ES-I3 (cell line): ENCODE data around the gene EXOC3L4.

ENCODE experiments used
- H3K36me3 ChIP-seq: 2 replicates; pipeline ENCODE4 v1.6.1; 2013; ENCODE audit warnings: mild to moderate bottlenecking, low read length, control low read depth, moderate library complexity; ENCODE audit not compliant: insufficient read depth
- H3K4me1 ChIP-seq: 2 replicates; pipeline ENCODE4 v1.6.1; 2013; ENCODE audit warnings: mild to moderate bottlenecking, control low read depth, low read length; ENCODE audit not compliant: insufficient read depth
- H3K9ac ChIP-seq: 2 replicates; pipeline ENCODE4 v1.6.1; 2013; ENCODE audit warnings: low read depth, mild to moderate bottlenecking, low read length, moderate library complexity
- H3K9me3 ChIP-seq: 2 replicates; pipeline ENCODE4 v1.6.1; 2013; ENCODE audit warnings: mild to moderate bottlenecking, low read length, moderate library complexity; ENCODE audit not compliant: control insufficient read depth, insufficient read depth

Gene EXOC3L4

GRCh38 chr14:103064978-103065377, 29.5 kb upstream of the EXOC3L4 start:
- no peaks in the 10 kb centered on the region for H3K36me3 ChIP-seq
- H3K9ac ChIP-seq = no peak overlapping the region

DNA sequence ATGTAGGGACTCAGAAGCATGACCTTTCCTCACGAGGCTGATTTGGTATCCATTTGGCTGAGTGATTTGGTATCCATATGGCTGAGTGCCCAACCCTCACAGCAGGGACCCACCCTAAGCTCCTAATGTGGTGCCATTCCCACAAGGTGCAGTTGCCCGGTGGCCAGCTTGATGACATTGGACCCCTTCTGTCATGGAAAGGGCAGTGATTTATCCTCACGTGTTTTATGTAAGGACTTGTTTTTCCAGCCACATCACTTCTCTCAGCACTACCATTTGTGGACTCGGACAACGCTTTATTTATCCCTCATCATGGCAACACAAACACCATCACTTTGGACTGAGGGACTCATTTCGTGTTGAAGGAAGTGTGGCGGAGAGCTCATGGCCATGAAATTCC, 28.7 kb upstream of the EXOC3L4 start:
- no peaks in the 10 kb centered on the region for H3K36me3 ChIP-seq
- no peaks in the 10 kb centered on the region for H3K9me3 ChIP-seq
- H3K9ac ChIP-seq = no peak overlapping the region
- H3K4me1 ChIP-seq = peaks cover 3% of the 10 kb centered on the region; the same call in 1 of the 2 replicates

More at GRCh38 chr14:103064978-103065377, 29.5 kb upstream of the EXOC3L4 start:
- peaks cover 3% of the 10 kb centered on the region; the same call in 1 of the 2 replicates for H3K4me1 ChIP-seq
- no peaks in the 10 kb centered on the region for H3K9me3 ChIP-seq

DNA sequence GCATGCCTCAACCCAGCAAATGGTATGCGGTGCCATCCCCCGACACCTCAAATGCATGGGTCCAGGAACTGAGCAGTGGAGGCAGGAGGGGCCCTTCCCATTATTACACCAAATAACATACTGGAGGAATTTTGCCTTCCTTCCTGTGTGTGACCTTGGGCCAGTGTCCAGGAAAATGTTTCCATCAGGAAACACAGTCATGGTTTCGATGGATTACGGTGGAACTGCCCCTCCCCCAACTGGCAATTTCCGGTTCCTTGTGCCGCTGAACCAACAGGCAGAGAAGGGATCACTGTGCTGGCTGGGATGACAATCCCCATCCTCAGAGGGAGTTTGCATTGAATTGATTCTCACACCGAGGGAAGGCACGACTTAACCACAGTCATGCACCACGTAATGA, 28.1 kb upstream of the EXOC3L4 start:
- Histone ChIP-seq H3K9ac (no peak overlapping the region), H3K9me3 (no peaks in the 10 kb centered on the region), H3K4me1 (peaks cover 3% of the 10 kb centered on the region; the same call in 1 of the 2 replicates), H3K36me3 (no peaks in the 10 kb centered on the region)

DNA sequence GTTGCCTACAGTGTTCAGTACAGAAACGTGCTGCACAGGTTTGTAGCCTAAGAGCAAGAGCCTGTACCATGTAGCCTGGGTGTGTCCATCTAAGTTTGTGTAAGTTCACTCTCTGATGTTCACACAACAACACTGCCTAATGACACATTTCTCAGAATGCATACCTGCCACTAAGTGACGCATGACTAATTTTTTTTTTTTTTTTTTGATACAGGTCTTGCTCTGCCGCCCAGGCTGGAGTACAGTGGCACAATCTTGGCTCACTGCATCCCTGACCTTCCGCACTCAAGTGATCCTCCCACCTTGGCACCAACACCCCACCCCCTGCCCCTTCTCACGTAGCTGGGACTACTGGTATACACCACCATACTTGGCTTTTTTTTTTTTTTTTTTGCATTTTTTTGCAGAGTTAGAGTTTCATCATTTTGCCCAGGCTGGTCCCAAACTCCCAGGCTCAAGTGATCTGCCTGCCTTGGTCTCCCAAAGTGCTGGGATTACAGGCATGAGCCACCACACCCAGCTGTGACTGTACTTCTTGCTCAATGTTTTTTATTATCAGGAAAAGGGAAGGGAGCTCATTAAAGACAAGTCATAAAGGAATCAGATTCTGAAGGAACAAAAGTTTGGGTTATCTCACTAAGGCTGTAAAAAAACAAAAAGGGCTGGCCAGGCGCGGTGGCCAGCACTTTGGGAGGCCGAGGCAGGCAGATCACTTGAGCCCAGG, 27.1 kb upstream of the EXOC3L4 start:
- Histone ChIP-seq H3K36me3 (no peaks in the 10 kb centered on the region), H3K9ac (no peak overlapping the region), H3K9me3 (no peaks in the 10 kb centered on the region), H3K4me1 (peaks cover 3% of the 10 kb centered on the region; the same call in 1 of the 2 replicates)

DNA sequence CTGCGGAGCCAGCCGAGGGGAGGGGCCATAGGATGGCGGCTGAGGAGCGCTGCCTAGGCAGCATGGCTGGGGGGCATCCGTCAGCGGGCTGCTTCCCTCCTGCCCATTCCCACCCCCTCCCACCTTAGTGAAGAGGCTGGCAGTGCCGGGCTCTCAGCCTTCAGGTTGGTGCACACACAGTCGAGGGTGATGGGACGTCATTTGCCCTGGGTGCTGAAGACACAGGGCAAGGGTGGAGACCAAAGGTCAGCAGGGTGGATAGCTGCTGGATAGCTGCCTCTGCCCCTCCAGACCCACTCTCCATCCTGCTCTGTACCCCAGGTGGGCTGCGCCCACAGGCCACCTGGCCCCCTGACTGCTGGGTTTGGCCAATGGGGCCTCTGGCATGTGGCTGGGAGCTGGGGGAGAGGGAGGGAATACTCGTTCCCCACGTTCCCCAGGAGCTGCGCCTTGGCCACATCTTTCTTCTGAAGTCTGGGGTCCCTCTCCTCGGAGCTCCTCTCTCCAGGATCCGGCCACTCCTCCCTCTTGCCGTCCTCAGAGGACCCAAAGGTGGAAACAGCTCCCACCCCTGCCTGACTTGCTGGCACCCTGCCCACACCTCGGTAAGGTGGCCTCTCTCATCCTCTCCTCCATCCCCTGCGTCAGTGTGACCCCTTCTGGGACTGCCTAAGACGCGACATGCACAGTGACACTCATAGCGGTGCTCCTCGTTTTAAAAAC, 26.0 kb upstream of the EXOC3L4 start:
- H3K4me1 ChIP-seq = peaks cover 3% of the 10 kb centered on the region; the same call in 1 of the 2 replicates
- no peak overlapping the region for H3K9ac ChIP-seq

DNA sequence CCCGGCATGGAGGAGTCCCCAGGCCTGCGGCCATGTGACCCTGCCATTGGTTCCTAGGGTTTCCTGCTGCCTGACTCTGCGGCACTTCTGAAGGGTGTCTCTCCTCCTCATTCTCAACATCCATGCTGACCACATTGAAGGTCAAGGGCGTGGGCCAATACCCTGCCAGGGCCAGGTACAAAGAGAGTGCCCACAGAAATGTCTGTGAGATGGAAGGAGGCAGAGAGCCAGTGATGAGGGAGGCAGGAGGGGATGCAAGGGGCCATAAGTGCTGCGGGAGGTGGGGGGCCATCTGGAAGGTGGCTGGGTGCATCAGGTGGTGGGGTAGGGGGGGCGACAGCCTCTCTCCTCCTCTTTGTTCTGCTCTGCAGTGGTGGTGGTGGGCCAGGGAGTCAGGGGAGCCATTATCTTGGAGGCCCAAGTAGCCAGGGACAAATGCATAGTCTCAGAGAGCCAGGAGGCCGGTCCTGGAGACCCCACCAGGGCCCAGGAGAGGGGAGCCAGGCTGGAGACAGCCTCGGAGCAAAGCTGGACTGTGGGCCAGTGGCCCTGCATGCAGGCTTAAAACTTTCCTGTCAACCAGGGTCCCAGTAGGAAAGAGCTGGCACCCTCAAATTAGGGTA, 24.2 kb upstream of the EXOC3L4 start:
- peaks cover 3% of the 10 kb centered on the region; the same call in 1 of the 2 replicates for H3K4me1 ChIP-seq
- no peaks in the 10 kb centered on the region for H3K9me3 ChIP-seq
- H3K36me3 ChIP-seq = no peaks in the 10 kb centered on the region
- H3K9ac ChIP-seq = no peak overlapping the region

More for the DNA sequence above, 26.0 kb upstream of the EXOC3L4 start:
- Histone ChIP-seq H3K36me3 (no peaks in the 10 kb centered on the region), H3K9me3 (no peaks in the 10 kb centered on the region)

- Histone ChIP-seq H3K9me3 (no peaks in the 10 kb centered on the region), H3K4me1 (peaks cover under 1% of the 10 kb centered on the region; the same call in 1 of the 2 replicates), H3K9ac (no peak overlapping the region), H3K36me3 (no peaks in the 10 kb centered on the region)
Observed at GRCh38 chr14:103070971-103071542, 23.5 kb upstream of the EXOC3L4 start.

GRCh38 chr14:103071544-103072251, 22.8 kb upstream of the EXOC3L4 start:
- H3K9ac ChIP-seq = no peak overlapping the region
- no peaks in the 10 kb centered on the region for H3K9me3 ChIP-seq
- no peaks in the 10 kb centered on the region for H3K36me3 ChIP-seq
- H3K4me1 ChIP-seq = no peaks in the 10 kb centered on the region

GRCh38 chr14:103072595-103073366, 21.7 kb upstream of the EXOC3L4 start:
- Histone ChIP-seq H3K9ac (no peak overlapping the region), H3K4me1 (no peaks in the 10 kb centered on the region), H3K36me3 (no peaks in the 10 kb centered on the region), H3K9me3 (no peaks in the 10 kb centered on the region)

GRCh38 chr14:103073367-103073875, 21.1 kb upstream of the EXOC3L4 start:
- Histone ChIP-seq H3K9me3 (no peaks in the 10 kb centered on the region), H3K36me3 (no peaks in the 10 kb centered on the region), H3K9ac (no peak overlapping the region), H3K4me1 (no peaks in the 10 kb centered on the region)

GRCh38 chr14:103073876-103074728, 20.4 kb upstream of the EXOC3L4 start:
- H3K36me3 ChIP-seq = no peaks in the 10 kb centered on the region

GRCh38 chr14:103074729-103075367, 19.7 kb upstream of the EXOC3L4 start:
- no peaks in the 10 kb centered on the region for H3K4me1 ChIP-seq
- no peaks in the 10 kb centered on the region for H3K9me3 ChIP-seq
- peak overlapping the region; percentile 61; the same call in 1 of the 2 replicates for H3K9ac ChIP-seq

More at GRCh38 chr14:103073876-103074728, 20.4 kb upstream of the EXOC3L4 start:
- no peaks in the 10 kb centered on the region for H3K9me3 ChIP-seq
- no peak overlapping the region for H3K9ac ChIP-seq
- H3K4me1 ChIP-seq = no peaks in the 10 kb centered on the region

More at GRCh38 chr14:103074729-103075367, 19.7 kb upstream of the EXOC3L4 start:
- no peaks in the 10 kb centered on the region for H3K36me3 ChIP-seq
